Neural cell (in vitro differentiated cells): ENCODE measurements around the gene ERP27. TPM values are rescaled to one million over a fixed set of nuclear protein-coding genes. Genes with fewer than 3 reads are reported as not detected.

Experiments used
- H2AFZ ChIP-seq: fragments of 200-600, 300-800 bp; sonication (generic), shearing (Covaris generic); 2 replicates; pipeline ENCODE4 v1.6.0; 2014; ENCODE audit warnings: low read depth, mild to moderate bottlenecking, antibody characterized with exemption, low read length, moderate library complexity
- H3F3A ChIP-seq: fragments of 200-600 bp; shearing (Covaris generic); 2 replicates; pipeline ENCODE4 v1.6.1; 2016; ENCODE audit warnings: mild to moderate bottlenecking, moderate library complexity, mixed read lengths, antibody characterized with exemption, low read length; ENCODE audit not compliant: insufficient read depth, poor library complexity, severe bottlenecking
- H3K27ac ChIP-seq: fragments of 200-600, 300-800 bp; sonication (generic), shearing (Covaris generic); 2 replicates; pipeline ENCODE4 v1.5.1; 2014; ENCODE audit warnings: mild to moderate bottlenecking, low read length, moderate library complexity
- H3K27me3 ChIP-seq: fragments of 300-800, 200-600 bp; sonication (generic), shearing (Covaris generic); 2 replicates; pipeline ENCODE4 v1.6.0; 2014; ENCODE audit warnings: mild to moderate bottlenecking, low read depth, low read length, moderate library complexity; ENCODE audit not compliant: insufficient read depth
- H3K36me3 ChIP-seq: fragments of 300-800, 200-600 bp; sonication (generic), shearing (Covaris generic); 2 replicates; pipeline ENCODE4 v1.5.1; 2014; ENCODE audit warnings: mild to moderate bottlenecking, antibody characterized with exemption, low read length, moderate library complexity; ENCODE audit not compliant: insufficient read depth
- H3K4me2 ChIP-seq: fragments of 300-800, 200-600 bp; sonication (generic), shearing (Covaris generic); 2 replicates; pipeline ENCODE4 v1.6.0; 2014; ENCODE audit warnings: mild to moderate bottlenecking, low read length
- H3K4me3 ChIP-seq: fragments of 300-800, 200-600 bp; sonication (generic), shearing (Covaris generic); 2 replicates; pipeline ENCODE4 v1.5.1; 2014; ENCODE audit warnings: mild to moderate bottlenecking, low read length, moderate library complexity
- H3K79me2 ChIP-seq: fragments of 200-600 bp; shearing (Covaris generic); replicated peaks from 2 replicates; pipeline ENCODE4 v1.6.0; 2014; ENCODE audit warnings: mild to moderate bottlenecking, low read length, moderate library complexity; ENCODE audit not compliant: insufficient read depth
- H3K9ac ChIP-seq: fragments of 300-800, 200-600 bp; sonication (generic), shearing (Covaris generic); 2 replicates; pipeline ENCODE4 v1.6.1; 2016; ENCODE audit warnings: mild to moderate bottlenecking, low read length, mixed read lengths
- H3K9me2 ChIP-seq: fragments of 200-600 bp; shearing (Covaris generic); 2 replicates; pipeline ENCODE4 v1.6.1; 2016; ENCODE audit warnings: mild to moderate bottlenecking, low read length, mixed read lengths; ENCODE audit not compliant: insufficient read depth
- H3K9me3 ChIP-seq: fragments of 200-600, 300-800 bp; sonication (generic), shearing (Covaris generic); 2 replicates; pipeline ENCODE4 v1.6.1; 2016; ENCODE audit warnings: mild to moderate bottlenecking, mixed run types, low read length, moderate library complexity, mixed read lengths
- H4K20me1 ChIP-seq: fragments of 200-600 bp; shearing (Covaris generic); 2 replicates; pipeline ENCODE4 v1.6.1; 2016; ENCODE audit warnings: mild to moderate bottlenecking, mixed run types; ENCODE audit not compliant: insufficient read depth
- CTCF ChIP-seq: fragments of 450-650 bp; IDR thresholded peaks from 2 replicates; pipeline ENCODE4 v1.5.1; 2014; ENCODE audit warnings: antibody characterized with exemption, mild to moderate bottlenecking, moderate library complexity; ENCODE audit not compliant: poor library complexity, severe bottlenecking
- EP300 ChIP-seq: fragments of 450-650 bp; conservative IDR thresholded peaks from 2 replicates; pipeline ENCODE4 v1.6.1; 2014; ENCODE audit warnings: antibody characterized with exemption, mild to moderate bottlenecking, moderate library complexity; ENCODE audit not compliant: poor library complexity, severe bottlenecking
- EZH2 ChIP-seq: fragments of 200-600, 300-800 bp; shearing (Covaris generic), sonication (generic); IDR thresholded peaks from 2 replicates; pipeline ENCODE4 v1.6.1; 2014; ENCODE audit warnings: antibody characterized with exemption, low read length, borderline replicate concordance, mild to moderate bottlenecking; ENCODE audit not compliant: insufficient read depth, poor library complexity, severe bottlenecking
- MXI1 ChIP-seq: fragments of 450-650 bp; conservative IDR thresholded peaks from 2 replicates; pipeline ENCODE4 v1.6.1; 2014; ENCODE audit warnings: antibody characterized with exemption, mild to moderate bottlenecking; ENCODE audit not compliant: poor library complexity, severe bottlenecking
- POLR2AphosphoS5 ChIP-seq: IDR thresholded peaks from 2 replicates; pipeline ENCODE4 v1.6.1; 2012
- RAD21 ChIP-seq: fragments of 450-650 bp; conservative IDR thresholded peaks from 2 replicates; pipeline ENCODE4 v1.6.1; 2014; ENCODE audit warnings: antibody characterized with exemption, mild to moderate bottlenecking, moderate library complexity
- REST ChIP-seq: IDR thresholded peaks from 2 replicates; pipeline ENCODE4 v1.6.1; 2012; ENCODE audit warnings: borderline replicate concordance
- SMC3 ChIP-seq: fragments of 450-650 bp; conservative IDR thresholded peaks from 2 replicates; pipeline ENCODE4 v1.6.1; 2014; ENCODE audit warnings: antibody characterized with exemption, mild to moderate bottlenecking, moderate library complexity; ENCODE audit not compliant: poor library complexity
- TAF1 ChIP-seq: IDR thresholded peaks from 2 replicates; pipeline ENCODE4 v1.6.1; 2012; ENCODE audit warnings: low read depth
- polyA plus RNA-seq: library from polyadenylated mRNA; depleted of rRNA; stranded (reverse); fragments of >200 nt; gene quantifications from 2 replicates; pipeline ENCODE4 v1.2.3, GENCODE V29; 2014

ERP27 gene
- polyA plus RNA-seq, 1 donor from 2014 or later = not detected

- Histone ChIP-seq H3K9ac (no peak overlapping the region), H3K4me3 (no peak overlapping the region), H3F3A (no peaks in the 10 kb centered on the region), H3K27ac (no peak overlapping the region), H3K9me2 (no peaks in the 10 kb centered on the region), H3K9me3 (no peaks in the 10 kb centered on the region), H3K36me3 (no peaks in the 10 kb centered on the region), H2AFZ (no peak overlapping the region), H3K79me2 (no peaks in the 10 kb centered on the region), H3K4me2 (no peak overlapping the region), H3K27me3 (no peaks in the 10 kb centered on the region), H4K20me1 (no peaks in the 10 kb centered on the region)
- TF ChIP-seq CTCF (no peak), MXI1 (no peak), SMC3 (no peak), EP300 (no peak), RAD21 (no peak), EZH2 (no peak), POLR2AphosphoS5 (no peak), TAF1 (no peak)
These were observed 6.4 kb downstream of the ERP27 start for GRCh38 chr12:14931791-14932560.

- Histone ChIP-seq H3K4me2 (no peak overlapping the region), H3K9me2 (no peaks in the 10 kb centered on the region), H2AFZ (no peak overlapping the region), H3K4me3 (no peak overlapping the region), H4K20me1 (no peaks in the 10 kb centered on the region), H3K79me2 (no peaks in the 10 kb centered on the region), H3K27me3 (no peaks in the 10 kb centered on the region), H3F3A (no peaks in the 10 kb centered on the region), H3K36me3 (no peaks in the 10 kb centered on the region), H3K27ac (no peak overlapping the region), H3K9me3 (no peaks in the 10 kb centered on the region), H3K9ac (no peak overlapping the region)
- TF ChIP-seq MXI1 (no peak), RAD21 (no peak), CTCF (no peak), POLR2AphosphoS5 (no peak), REST (no peak), EZH2 (no peak), SMC3 (no peak), EP300 (no peak), TAF1 (no peak)
These were observed 7.0 kb downstream of the ERP27 start for GRCh38 chr12:14931359-14931758.
